A549 (cell line): ENCODE measurements around the gene SPARC. TPM values are rescaled to one million over a fixed set of nuclear protein-coding genes. Genes with fewer than 3 reads are reported as not detected.
A peak's percentile ranks its signal among the peaks of the same experiment; 100 is the strongest.

Source experiments
- ATAC-seq, 2 experiments: fragments of 200-7000 bp in 1 of 2; fragments of >200 bp in 1 of 2; cut with Nextera tagmentation in 1 of 2; cut with Tn5 transposase in 1 of 2; 3 replicates each; pipeline versions ENCODE4 v1.8.0 to v1.9.1; 2018 to 2020; ENCODE audit warnings: mild to moderate bottlenecking in 1 of 2, moderate library complexity in 1 of 2
- CTCF ChIA-PET: fragments of 300-600 bp; sonication (Branson Sonifier 250); formaldehyde crosslinking; extraction: SDS; loops from one replicate; lab custom pipeline; 2021; ENCODE audit warnings: antibody characterized with exemption, inconsistent platforms; lab: Yijun Ruan, JAX
- POLR2A ChIA-PET: fragments of 350-600 bp; formaldehyde crosslinking; extraction: SDS; loops from one replicate; lab custom pipeline; 2021; ENCODE audit warnings: antibody characterized with exemption, inconsistent platforms; lab: Yijun Ruan, JAX
- DNase-seq, 2 experiments: peaks; one replicate each; pipeline versions ENCODE4 v3.0.0 to v3.0.0-alpha.2; 2011 to 2016; ENCODE audit warnings: low read depth in 1 of 2, low spot score in 1 of 2
- FAIRE-seq: peaks from 2 replicates; lab custom pipeline; 2011; peaks lifted over from hg19 to GRCh38; lab: Jason Lieb, UNC
- H3K27ac ChIP-seq, 2 experiments: fragments of >200 bp; sonication (Bioruptor Twin); formaldehyde crosslinking; 3 replicates each; pipeline ENCODE4 v1.5.1; 2016 to 2017
- H3K4me1 ChIP-seq: fragments of >200 bp; sonication (Bioruptor Twin); formaldehyde crosslinking; 3 replicates; pipeline ENCODE4 v1.6.1; 2016
- H3K4me2 ChIP-seq: fragments of >200 bp; sonication (Bioruptor Twin); formaldehyde crosslinking; 3 replicates; pipeline ENCODE4 v1.6.1; 2016
- H3K4me3 ChIP-seq: fragments of >200 bp; sonication (Bioruptor Twin); formaldehyde crosslinking; 3 replicates; pipeline ENCODE4 v1.5.1; 2016
- H3K9me3 ChIP-seq: fragments of >200 bp; sonication (Bioruptor Twin); formaldehyde crosslinking; 3 replicates; pipeline ENCODE4 v1.6.1; 2016
- BHLHE40 ChIP-seq: IDR thresholded peaks from 2 replicates; pipeline ENCODE4 v1.6.1; 2012; ENCODE audit warnings: low read depth, low read length, inconsistent platforms
- CBX2 ChIP-seq: fragments of 200-600 bp; sonication (generic); IDR thresholded peaks from 2 replicates; pipeline ENCODE4 v1.6.1; 2016; ENCODE audit warnings: low read depth, mild to moderate bottlenecking, borderline replicate concordance
- CBX8 ChIP-seq: fragments of 200-600 bp; sonication (generic); IDR thresholded peaks from 2 replicates; pipeline ENCODE4 v1.6.1; 2016
- CEBPB ChIP-seq, 2 experiments: fragments of >200 bp in 1 of 2; sonication (Bioruptor Twin) in 1 of 2; formaldehyde crosslinking in 1 of 2; IDR thresholded peaks; 2 replicates each; pipeline ENCODE4 v1.6.1; 2012 to 2016
- CHD2 ChIP-seq: fragments of 150-350 bp; IDR thresholded peaks from 2 replicates; pipeline ENCODE4 v1.6.1; 2014; ENCODE audit warnings: low read length; ENCODE audit not compliant: partially characterized antibody
- ESRRA ChIP-seq: fragments of 150-350 bp; IDR thresholded peaks from 2 replicates; pipeline ENCODE4 v1.6.1; 2014; ENCODE audit warnings: mild to moderate bottlenecking, low read length, borderline replicate concordance
- FOSL2 ChIP-seq, 2 experiments: fragments of 450-650 bp in 1 of 2; fragments of >200 bp in 1 of 2; sonication (Bioruptor Twin) in 1 of 2; formaldehyde crosslinking; IDR thresholded peaks; 2 replicates each; pipeline versions ENCODE4 v1.5.0 to v1.6.1; 2016 to 2020; ENCODE audit warnings: mild to moderate bottlenecking in 1 of 2, moderate library complexity in 1 of 2
- FOXS1 ChIP-seq: fragments of 250-450 bp; sonication (Bioruptor Pico); IDR thresholded peaks from 2 replicates; pipeline ENCODE4 v1.5.0; 2020; ENCODE audit warnings: mild to moderate bottlenecking, moderate library complexity
- HEYL ChIP-seq: fragments of 250-450 bp; sonication (Bioruptor Pico); IDR thresholded peaks from 2 replicates; pipeline ENCODE4 v1.8.0; 2021; ENCODE audit warnings: mild to moderate bottlenecking, moderate library complexity
- HOXA7 ChIP-seq: fragments of 250-450 bp; sonication (Bioruptor Pico); IDR thresholded peaks from 2 replicates; pipeline ENCODE4 v1.5.0; 2020; ENCODE audit warnings: mild to moderate bottlenecking, moderate library complexity
- JUN ChIP-seq, 2 experiments: fragments of >200 bp; sonication (Bioruptor Twin); formaldehyde crosslinking; IDR thresholded peaks; 2 replicates in 1 of 2; 3 replicates in 1 of 2; pipeline ENCODE4 v1.6.1; 2016 to 2017
- JUNB ChIP-seq: fragments of >200 bp; sonication (Bioruptor Twin); formaldehyde crosslinking; IDR thresholded peaks from 2 replicates; pipeline ENCODE4 v1.6.1; 2016
- MAFK ChIP-seq: fragments of 450-650 bp; IDR thresholded peaks from 2 replicates; pipeline ENCODE4 v1.6.1; 2014; ENCODE audit not compliant: partially characterized antibody
- MAZ ChIP-seq: fragments of 150-350 bp; IDR thresholded peaks from 2 replicates; pipeline ENCODE4 v1.6.1; 2014; ENCODE audit warnings: antibody characterized with exemption, low read depth, low read length, borderline replicate concordance
- MYC ChIP-seq: IDR thresholded peaks from 2 replicates; pipeline ENCODE4 v1.6.1; 2012; ENCODE audit warnings: mild to moderate bottlenecking, inconsistent platforms, low read length, improper control_type of control experiment, borderline replicate concordance
- NFE2L2 ChIP-seq: fragments of 150-350 bp; conservative IDR thresholded peaks from 2 replicates; pipeline ENCODE4 v1.6.1; 2014; ENCODE audit warnings: low read length
- NPAS2 ChIP-seq: fragments of 250-450 bp; sonication (Bioruptor Pico); IDR thresholded peaks from 2 replicates; pipeline ENCODE4 v1.8.0; 2022; ENCODE audit warnings: mild to moderate bottlenecking, moderate library complexity, borderline replicate concordance
- POLR2A ChIP-seq: IDR thresholded peaks from 2 replicates; pipeline ENCODE4 v1.6.1; 2012; ENCODE audit warnings: mild to moderate bottlenecking, low read length
- RAD21 ChIP-seq, 2 experiments: fragments of >200 bp in 1 of 2; sonication (Bioruptor Twin) in 1 of 2; formaldehyde crosslinking in 1 of 2; IDR thresholded peaks in 1 of 2; conservative IDR thresholded peaks in 1 of 2; 2 replicates in 1 of 2; 3 replicates in 1 of 2; pipeline ENCODE4 v1.6.1; 2012 to 2018; ENCODE audit warnings: inconsistent platforms in 1 of 2
- RARB ChIP-seq: fragments of 250-450 bp; sonication (Bioruptor Pico); IDR thresholded peaks from 2 replicates; pipeline ENCODE4 v1.8.0; 2021; ENCODE audit warnings: mild to moderate bottlenecking, moderate library complexity
- RCOR1 ChIP-seq: fragments of 150-350 bp; IDR thresholded peaks from 2 replicates; pipeline ENCODE4 v1.6.1; 2014; ENCODE audit warnings: antibody characterized with exemption, low read length, low read depth
- RFX5 ChIP-seq: fragments of 450-650 bp; IDR thresholded peaks from 2 replicates; pipeline ENCODE4 v1.7.1; 2014; ENCODE audit warnings: antibody characterized with exemption, mild to moderate bottlenecking, moderate library complexity
- TFCP2L1 ChIP-seq: fragments of 250-450 bp; sonication (Bioruptor Pico); IDR thresholded peaks from 2 replicates; pipeline ENCODE4 v1.5.0; 2021; ENCODE audit warnings: mild to moderate bottlenecking
- TP53 ChIP-seq: fragments of 250-450 bp; sonication (Bioruptor Pico); IDR thresholded peaks from 2 replicates; pipeline ENCODE4 v1.5.0; 2021; ENCODE audit warnings: mild to moderate bottlenecking, moderate library complexity
- ZFP36 ChIP-seq: fragments of 450-650 bp; IDR thresholded peaks from 2 replicates; pipeline ENCODE4 v1.6.1; 2014; ENCODE audit warnings: borderline replicate concordance; ENCODE audit not compliant: partially characterized antibody
- WGBS: methylation state at CpG from one replicate; pipeline ENCODE4 v1.1.6; 2017; ENCODE audit errors: missing lambda C conversion rate; 5-methylcytosine and 5-hydroxymethylcytosine counted together
- polyA plus RNA-seq, 4 experiments: library from polyadenylated mRNA; depleted of rRNA in 3 of 4; stranded (reverse); fragments of >200 nt; fragmentation: RNase III in 1 of 4; extraction: RNeasy Plus Mini Kit Qiagen cat#74134 plus additional on column Dnase treatment in 1 of 4; gene quantifications; 2 replicates in 3 of 4; 3 replicates in 1 of 4; pipeline ENCODE4 v1.2.3, GENCODE V29; 2011 to 2017
- TF ChIP-seq, protein P1 (sequence below): IDR thresholded peaks from 2 replicates; pipeline ENCODE4 v1.6.1; 2012; ENCODE audit warnings: low read depth, borderline replicate concordance
- TF ChIP-seq, protein P2 (sequence below): fragments of 450-650 bp; IDR thresholded peaks from 2 replicates; pipeline ENCODE4 v1.6.1; 2014; ENCODE audit warnings: antibody characterized with exemption
- TF ChIP-seq, protein P3 (sequence below): fragments of >200 bp; sonication (Bioruptor Twin); formaldehyde crosslinking; IDR thresholded peaks from 2 replicates; pipeline ENCODE4 v1.6.1; 2016
- TF ChIP-seq, protein P4 (sequence below): IDR thresholded peaks from 2 replicates; pipeline ENCODE4 v1.6.1; 2012
- TF ChIP-seq, protein P5 (sequence below): fragments of >200 bp; sonication (Bioruptor Twin); formaldehyde crosslinking; IDR thresholded peaks from 3 replicates; pipeline ENCODE4 v1.6.1; 2016

Gene SPARC
- polyA plus RNA-seq, 2 of the 4 experiments (the other 2 are of a cell fraction): 33.8 to 45.7 TPM

DNA sequence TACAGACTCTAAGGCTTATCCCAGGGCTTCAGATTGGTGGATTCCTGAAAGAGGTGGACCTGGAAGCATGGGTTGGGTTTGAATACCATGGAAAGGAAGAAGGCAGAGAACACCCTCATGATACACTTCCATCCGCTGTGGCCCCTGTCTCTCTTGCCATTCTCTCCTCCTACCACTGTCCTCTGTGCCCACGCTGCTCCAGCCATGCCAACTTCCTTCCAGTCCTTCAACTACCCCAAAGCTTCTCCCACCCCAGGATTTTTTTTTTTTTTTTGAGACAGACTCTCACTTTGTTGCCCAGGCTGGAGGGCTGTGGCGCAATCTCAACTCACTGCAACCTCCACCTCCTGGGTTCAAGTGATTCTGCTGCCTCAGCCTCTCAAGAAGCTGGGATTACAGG, 1.7 kb upstream of the SPARC start (continued):
- TF ChIP-seq, protein P1, sequence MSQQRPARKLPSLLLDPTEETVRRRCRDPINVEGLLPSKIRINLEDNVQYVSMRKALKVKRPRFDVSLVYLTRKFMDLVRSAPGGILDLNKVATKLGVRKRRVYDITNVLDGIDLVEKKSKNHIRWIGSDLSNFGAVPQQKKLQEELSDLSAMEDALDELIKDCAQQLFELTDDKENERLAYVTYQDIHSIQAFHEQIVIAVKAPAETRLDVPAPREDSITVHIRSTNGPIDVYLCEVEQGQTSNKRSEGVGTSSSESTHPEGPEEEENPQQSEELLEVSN: no peak
- no peak for TF ChIP-seq JUN (IDR thresholded peaks at IDR 0.05)
- no peak for TF ChIP-seq TFCP2L1 (CRISPR knock-in tag)

DNA sequence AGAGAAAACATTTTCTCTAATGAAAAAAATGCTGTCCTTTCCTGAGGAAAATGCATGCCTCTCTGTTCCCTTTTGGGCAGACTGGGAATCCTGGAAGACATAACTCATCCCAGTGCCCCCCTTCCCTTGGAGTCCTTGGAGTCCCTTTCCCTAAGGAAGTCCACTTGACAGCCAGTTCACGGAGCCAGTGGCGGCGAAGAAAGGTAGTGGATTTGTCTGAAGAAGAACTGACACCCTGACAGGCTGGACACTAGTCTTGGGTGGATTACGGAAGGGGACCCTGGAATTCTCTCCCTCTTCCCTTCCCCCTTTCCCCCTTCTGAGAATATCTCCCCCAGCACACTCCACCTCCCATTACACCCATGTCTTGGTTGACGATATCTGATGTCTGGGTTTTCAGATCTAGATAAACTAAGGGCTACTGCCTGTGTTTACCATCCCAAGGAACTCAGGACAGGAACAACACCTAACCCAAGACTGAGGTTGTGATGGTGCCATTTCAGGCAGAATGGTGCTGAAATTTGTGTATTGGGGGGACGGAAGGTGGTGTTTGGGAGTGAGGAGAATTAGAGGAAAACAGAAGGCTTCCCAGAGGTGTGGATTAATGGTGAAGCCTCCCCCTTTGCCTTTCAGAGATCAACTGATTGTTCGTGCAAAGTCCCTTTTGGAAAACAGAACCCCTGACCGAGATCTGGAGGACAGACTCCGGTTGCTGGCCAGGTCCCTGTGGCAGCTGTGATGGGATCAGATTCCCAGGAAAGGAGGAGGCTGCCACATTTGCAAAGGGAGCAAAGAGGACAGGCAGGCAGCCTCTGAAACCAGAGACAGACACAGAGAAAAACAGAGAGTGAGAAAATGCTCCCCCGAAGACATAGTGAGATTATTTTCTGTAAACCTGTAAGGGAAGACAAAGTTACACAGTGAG, 704 bp downstream of the SPARC start:
- CTCF ChIA-PET: interaction anchor here (0.6 to 2.8 kb wide), 5 partner anchors 28 to 780 kb away, joined by 3 to 19 read pairs (median 6); partner anchors contain the start of gene G3BP1
- ATAC-seq (no peak), DNase-seq (no peak), FAIRE-seq (no peak)
- no peaks in the 10 kb centered on the region for H3K9me3 ChIP-seq
- 87% methylated on average over 10 of the region's 10 CpGs for WGBS
- TF ChIP-seq, protein P2, sequence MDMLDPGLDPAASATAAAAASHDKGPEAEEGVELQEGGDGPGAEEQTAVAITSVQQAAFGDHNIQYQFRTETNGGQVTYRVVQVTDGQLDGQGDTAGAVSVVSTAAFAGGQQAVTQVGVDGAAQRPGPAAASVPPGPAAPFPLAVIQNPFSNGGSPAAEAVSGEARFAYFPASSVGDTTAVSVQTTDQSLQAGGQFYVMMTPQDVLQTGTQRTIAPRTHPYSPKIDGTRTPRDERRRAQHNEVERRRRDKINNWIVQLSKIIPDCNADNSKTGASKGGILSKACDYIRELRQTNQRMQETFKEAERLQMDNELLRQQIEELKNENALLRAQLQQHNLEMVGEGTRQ: no peak
- TF ChIP-seq FOXS1 (CRISPR knock-in tag) (no peak), NPAS2 (CRISPR knock-in tag) (no peak), ZFP36 (no peak), RCOR1 (no peak), CBX2 (no peak)
- no peak overlapping the region for H3K4me3 ChIP-seq
- peak overlapping the region; percentile 70 to 86; a peak in 5 of 6 replicates for H3K27ac ChIP-seq
- POLR2A ChIA-PET: interaction anchor here (1.5 kb wide), 1 partner anchor 13 kb away, joined by 5 read pairs; no protein-coding TSS in a partner anchor
- H3K4me2 ChIP-seq: peak overlapping the region; percentile 79
- peaks cover 39% of the 10 kb centered on the region for H3K4me1 ChIP-seq

DNA sequence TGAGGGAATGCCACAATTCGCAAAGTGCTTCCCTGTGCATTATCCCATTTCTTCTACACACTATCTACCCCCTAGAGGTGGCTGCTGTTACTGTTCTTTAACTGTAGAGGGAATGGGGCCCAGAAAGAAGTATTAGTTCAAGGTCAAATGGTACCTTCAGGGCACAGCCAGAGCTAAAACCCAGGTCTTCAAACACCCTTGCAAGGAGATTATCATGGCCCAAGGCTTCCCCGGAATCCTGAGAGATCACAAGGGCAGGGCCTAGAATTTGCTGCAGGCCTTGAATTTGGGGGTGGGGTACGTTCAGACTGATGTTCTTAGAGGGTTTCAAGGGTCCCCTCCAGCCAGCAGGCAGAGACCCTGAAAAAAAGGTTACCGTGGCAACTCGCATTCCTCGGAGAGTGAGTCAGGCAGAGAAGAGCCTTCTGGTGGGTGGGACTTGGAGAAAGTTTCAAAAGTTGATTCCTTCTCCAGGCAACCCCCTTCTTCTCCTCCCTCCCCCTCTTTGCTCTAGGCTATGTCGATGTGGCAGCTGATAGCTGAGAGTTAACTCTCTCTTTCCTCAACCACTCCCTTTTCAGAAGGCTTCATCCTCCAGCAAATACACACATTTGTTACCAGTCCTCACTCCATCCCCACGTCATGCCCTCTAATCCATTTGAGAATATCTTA, 1.9 kb downstream of the SPARC start:
- WGBS: 42% methylated on average over 8 of the region's 8 CpGs
- peak in 1 of 2 experiments; percentile 74 for DNase-seq
- no peak for FAIRE-seq
- no peaks in the 10 kb centered on the region for H3K9me3 ChIP-seq
- H3K4me2 ChIP-seq: peak overlapping the region; percentile 79
- no peak overlapping the region for H3K4me3 ChIP-seq
- peaks cover 39% of the 10 kb centered on the region for H3K4me1 ChIP-seq
- POLR2A ChIA-PET: interaction anchor here (0.8 to 1.5 kb wide), 2 partner anchors 14 to 24 kb away, joined by 3 to 5 read pairs; no protein-coding TSS in a partner anchor
- peak overlapping the region; percentile 70 to 86 for H3K27ac ChIP-seq
- CTCF ChIA-PET: interaction anchor here (1.0 to 5.3 kb wide), 11 partner anchors 10 to 86 kb away, joined by 3 to 26 read pairs (median 5); no protein-coding TSS in a partner anchor
- peak; percentile 72 to 83 for ATAC-seq
- no peak for TF ChIP-seq MYC
- no peak for TF ChIP-seq HEYL (CRISPR knock-in tag)
- TF ChIP-seq RARB (CRISPR knock-in tag): no peak
- no peak for TF ChIP-seq RFX5
- no peak for TF ChIP-seq BHLHE40
- TF ChIP-seq, protein P3, sequence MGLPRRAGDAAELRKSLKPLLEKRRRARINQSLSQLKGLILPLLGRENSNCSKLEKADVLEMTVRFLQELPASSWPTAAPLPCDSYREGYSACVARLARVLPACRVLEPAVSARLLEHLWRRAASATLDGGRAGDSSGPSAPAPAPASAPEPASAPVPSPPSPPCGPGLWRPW: no peak
- TF ChIP-seq TFCP2L1 (CRISPR knock-in tag): no peak
- TF ChIP-seq, protein P4, sequence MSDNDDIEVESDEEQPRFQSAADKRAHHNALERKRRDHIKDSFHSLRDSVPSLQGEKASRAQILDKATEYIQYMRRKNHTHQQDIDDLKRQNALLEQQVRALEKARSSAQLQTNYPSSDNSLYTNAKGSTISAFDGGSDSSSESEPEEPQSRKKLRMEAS: 0 out of 2 replicates have a peak, but pooled peaks have one; percentile 8
- no peak for TF ChIP-seq MAZ
- TF ChIP-seq NFE2L2: no peak
- TF ChIP-seq TP53 (CRISPR knock-in tag): no peak
- no peak for TF ChIP-seq CEBPB (IDR thresholded peaks at IDR 0.05)
- TF ChIP-seq JUNB: 0 out of 2 replicates have a peak, but pooled peaks have one; percentile 21
- peak in 1 of 2 experiments; percentile 2; a peak in 1 of 5 replicates for TF ChIP-seq RAD21 (conservative IDR thresholded peaks at IDR 0.05 in 1 of 2, IDR thresholded peaks at IDR 0.05 in 1 of 2)
- TF ChIP-seq, protein P1: no peak
- peak; percentile 69; the same call in 1 of the 2 replicates for TF ChIP-seq ESRRA
- no peak for TF ChIP-seq HOXA7 (CRISPR knock-in tag)
- TF ChIP-seq CBX8: no peak
- TF ChIP-seq CHD2: no peak
- peak; percentile 13 for TF ChIP-seq MAFK
- TF ChIP-seq, protein P5, sequence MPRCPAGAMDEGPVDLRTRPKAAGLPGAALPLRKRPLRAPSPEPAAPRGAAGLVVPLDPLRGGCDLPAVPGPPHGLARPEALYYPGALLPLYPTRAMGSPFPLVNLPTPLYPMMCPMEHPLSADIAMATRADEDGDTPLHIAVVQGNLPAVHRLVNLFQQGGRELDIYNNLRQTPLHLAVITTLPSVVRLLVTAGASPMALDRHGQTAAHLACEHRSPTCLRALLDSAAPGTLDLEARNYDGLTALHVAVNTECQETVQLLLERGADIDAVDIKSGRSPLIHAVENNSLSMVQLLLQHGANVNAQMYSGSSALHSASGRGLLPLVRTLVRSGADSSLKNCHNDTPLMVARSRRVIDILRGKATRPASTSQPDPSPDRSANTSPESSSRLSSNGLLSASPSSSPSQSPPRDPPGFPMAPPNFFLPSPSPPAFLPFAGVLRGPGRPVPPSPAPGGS: no peak
- no peak for TF ChIP-seq POLR2A
- TF ChIP-seq FOSL2 (IDR thresholded peaks at IDR 0.05): no peak
- TF ChIP-seq FOSL2 (CRISPR knock-in tag; IDR thresholded peaks at IDR 0.05): peak; percentile 58
